Right lobe of liver (tissue), 4 donors: Measurements from ENCODE around the gene RNU1-2.
"Not testable (repeated sequence)": the region's sequence is repeated elsewhere in the genome, so short reads cannot be mapped to it uniquely, and the experiment has no call there.

ENCODE experiments used
- POLR2A ChIP-seq: fragments of 450-650 bp; IDR thresholded peaks from one replicate; pipeline ENCODE4 v1.6.1; 2017; ENCODE audit warnings: antibody characterized with exemption, mild to moderate bottlenecking
- TF ChIP-seq, protein P1 (sequence below), 4 donors: fragments of 200-600 bp in 3 of 4; fragments of 450-650 bp in 1 of 4; IDR thresholded peaks; one replicate each; pipeline versions ENCODE4 v1.5.1 to v1.8.0; 2016 to 2022; ENCODE audit warnings: antibody characterized with exemption in 4 of 4, mild to moderate bottlenecking in 2 of 4
- donor health status: DM: no; HTN: no; CAD: no.
- donor health status: DM: no; HTN: no; CAD: no.
- donor health status: DM: no; HTN: yes; CAD: no.

DNA sequence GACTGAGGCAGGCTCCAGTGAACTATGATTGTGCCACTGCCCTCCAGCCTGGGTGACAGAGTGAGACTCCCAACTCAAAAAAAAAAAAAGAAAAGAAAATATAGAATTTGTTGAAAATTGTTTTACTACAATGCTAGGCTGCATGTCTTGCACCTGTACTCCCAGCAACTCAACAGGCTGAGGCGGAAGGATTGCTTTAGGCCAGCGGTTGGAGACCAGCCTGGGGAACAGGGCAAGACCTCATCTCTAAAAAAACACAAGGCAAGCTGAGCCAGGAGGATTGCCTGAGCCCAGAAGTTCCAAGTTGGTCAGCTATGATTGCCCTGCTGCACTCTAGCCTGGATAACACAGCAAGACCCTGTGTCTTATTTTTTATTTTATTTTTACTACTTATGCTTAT is 3.2 kb downstream of the RNU1-2 start:
- TF ChIP-seq, protein P1, sequence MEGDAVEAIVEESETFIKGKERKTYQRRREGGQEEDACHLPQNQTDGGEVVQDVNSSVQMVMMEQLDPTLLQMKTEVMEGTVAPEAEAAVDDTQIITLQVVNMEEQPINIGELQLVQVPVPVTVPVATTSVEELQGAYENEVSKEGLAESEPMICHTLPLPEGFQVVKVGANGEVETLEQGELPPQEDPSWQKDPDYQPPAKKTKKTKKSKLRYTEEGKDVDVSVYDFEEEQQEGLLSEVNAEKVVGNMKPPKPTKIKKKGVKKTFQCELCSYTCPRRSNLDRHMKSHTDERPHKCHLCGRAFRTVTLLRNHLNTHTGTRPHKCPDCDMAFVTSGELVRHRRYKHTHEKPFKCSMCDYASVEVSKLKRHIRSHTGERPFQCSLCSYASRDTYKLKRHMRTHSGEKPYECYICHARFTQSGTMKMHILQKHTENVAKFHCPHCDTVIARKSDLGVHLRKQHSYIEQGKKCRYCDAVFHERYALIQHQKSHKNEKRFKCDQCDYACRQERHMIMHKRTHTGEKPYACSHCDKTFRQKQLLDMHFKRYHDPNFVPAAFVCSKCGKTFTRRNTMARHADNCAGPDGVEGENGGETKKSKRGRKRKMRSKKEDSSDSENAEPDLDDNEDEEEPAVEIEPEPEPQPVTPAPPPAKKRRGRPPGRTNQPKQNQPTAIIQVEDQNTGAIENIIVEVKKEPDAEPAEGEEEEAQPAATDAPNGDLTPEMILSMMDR (IDR thresholded peaks at IDR 0.05), result not testable (repeated sequence)
- not testable (repeated sequence) for TF ChIP-seq POLR2A
